ENCODE data around the gene TTBK1.
"Not testable (repeated sequence)": the region's sequence is repeated elsewhere in the genome, so short reads cannot be mapped to it uniquely, and the experiment has no call there.

The TTBK1 gene

DNA sequence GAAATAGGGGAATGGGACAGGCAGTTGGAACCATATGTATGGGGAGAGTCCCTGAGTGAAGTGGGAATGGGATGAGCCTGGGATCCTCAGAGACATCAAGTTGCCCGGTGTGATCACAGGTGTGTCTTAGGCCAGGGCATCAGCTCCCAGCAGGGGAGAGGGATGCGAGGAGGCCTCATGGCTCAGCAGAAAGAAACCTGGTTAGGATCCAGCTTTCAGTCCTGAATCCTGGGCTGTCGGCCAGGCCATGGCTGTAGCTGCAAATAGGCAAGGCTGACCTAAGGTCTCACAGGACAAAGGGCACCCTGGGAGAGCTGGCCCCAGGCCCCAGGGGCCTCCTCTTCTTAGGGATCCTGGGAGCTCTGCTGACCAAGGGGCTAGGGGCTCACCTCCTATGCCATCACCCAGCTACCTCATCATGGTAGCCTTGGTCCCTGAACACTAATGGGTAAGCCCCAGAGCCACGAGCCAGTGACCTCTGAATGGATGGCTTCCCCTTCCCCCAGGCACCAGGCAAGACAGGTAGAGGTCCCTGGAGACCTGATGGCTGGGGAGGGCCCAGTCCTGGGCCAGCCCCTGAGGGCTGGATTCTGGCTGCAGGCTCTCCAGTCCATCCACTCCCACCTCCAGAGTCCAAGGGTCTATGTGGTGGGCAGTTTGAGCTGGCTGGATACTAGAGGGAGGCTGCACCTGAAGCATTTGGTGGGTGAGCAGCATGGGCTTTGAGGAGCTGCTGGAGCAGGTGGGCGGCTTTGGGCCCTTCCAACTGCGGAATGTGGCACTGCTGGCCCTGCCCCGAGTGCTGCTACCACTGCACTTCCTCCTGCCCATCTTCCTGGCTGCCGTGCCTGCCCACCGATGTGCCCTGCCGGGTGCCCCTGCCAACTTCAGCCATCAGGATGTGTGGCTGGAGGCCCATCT is 54.6 kb downstream of the TTBK1 start, which contains the start of gene SLC22A7:
Gene SLC22A7 (plus strand): TSS at position 617 of the 921 bp plus-strand sequence. CDS start 99 bp downstream, at position 716.
- no peak for DNase-seq (ENCODE audit: low read depth)
- TF ChIP-seq, protein P1, sequence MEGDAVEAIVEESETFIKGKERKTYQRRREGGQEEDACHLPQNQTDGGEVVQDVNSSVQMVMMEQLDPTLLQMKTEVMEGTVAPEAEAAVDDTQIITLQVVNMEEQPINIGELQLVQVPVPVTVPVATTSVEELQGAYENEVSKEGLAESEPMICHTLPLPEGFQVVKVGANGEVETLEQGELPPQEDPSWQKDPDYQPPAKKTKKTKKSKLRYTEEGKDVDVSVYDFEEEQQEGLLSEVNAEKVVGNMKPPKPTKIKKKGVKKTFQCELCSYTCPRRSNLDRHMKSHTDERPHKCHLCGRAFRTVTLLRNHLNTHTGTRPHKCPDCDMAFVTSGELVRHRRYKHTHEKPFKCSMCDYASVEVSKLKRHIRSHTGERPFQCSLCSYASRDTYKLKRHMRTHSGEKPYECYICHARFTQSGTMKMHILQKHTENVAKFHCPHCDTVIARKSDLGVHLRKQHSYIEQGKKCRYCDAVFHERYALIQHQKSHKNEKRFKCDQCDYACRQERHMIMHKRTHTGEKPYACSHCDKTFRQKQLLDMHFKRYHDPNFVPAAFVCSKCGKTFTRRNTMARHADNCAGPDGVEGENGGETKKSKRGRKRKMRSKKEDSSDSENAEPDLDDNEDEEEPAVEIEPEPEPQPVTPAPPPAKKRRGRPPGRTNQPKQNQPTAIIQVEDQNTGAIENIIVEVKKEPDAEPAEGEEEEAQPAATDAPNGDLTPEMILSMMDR (IDR thresholded peaks at IDR 0.05; ENCODE audit: insufficient read depth, low read depth, low read length, missing control alignments): no peak
- no peak within 1 kb of the TSS for H3K4me3 ChIP-seq (ENCODE audit: low read length)

DNA sequence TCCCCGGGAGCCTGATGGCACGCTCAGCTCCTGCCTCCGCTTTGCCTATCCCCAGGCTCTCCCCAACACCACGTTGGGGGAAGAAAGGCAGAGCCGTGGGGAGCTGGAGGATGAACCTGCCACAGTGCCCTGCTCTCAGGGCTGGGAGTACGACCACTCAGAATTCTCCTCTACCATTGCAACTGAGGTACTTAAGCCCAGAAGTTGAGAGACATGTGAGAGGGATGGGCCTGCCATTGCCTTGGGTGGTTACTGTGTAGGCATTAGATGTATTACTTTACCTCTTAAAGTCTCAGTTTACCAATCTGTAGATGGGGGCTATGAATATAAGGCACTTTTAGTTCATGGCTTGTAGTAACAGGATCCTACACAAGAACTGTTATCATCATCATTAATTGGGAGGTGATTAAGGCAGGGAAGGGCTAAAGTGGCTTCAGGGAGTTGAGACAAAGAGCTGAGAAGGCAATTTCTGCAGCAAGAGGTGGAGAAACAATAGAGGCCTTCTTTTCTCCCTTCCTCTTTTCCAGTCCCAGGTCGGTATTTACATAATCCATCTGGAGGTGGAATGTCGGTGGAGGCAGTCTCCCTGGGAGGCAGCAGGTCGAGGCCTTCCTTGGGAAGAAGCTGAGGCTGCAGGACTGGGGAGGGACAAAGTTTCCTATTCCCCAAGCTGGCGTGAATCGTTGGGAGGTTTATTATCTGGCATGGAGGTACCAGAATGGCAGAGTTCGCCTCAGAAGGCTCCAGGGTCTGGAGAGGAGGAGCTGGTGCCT is 55.5 kb downstream of the TTBK1 start:
- H3K4me3 ChIP-seq (ENCODE audit: low read length): no peak overlapping the region
- TF ChIP-seq, protein P1 (IDR thresholded peaks at IDR 0.05; ENCODE audit: insufficient read depth, low read depth, low read length, missing control alignments): no peak
- DNase-seq (ENCODE audit: low read depth): no peak

DNA sequence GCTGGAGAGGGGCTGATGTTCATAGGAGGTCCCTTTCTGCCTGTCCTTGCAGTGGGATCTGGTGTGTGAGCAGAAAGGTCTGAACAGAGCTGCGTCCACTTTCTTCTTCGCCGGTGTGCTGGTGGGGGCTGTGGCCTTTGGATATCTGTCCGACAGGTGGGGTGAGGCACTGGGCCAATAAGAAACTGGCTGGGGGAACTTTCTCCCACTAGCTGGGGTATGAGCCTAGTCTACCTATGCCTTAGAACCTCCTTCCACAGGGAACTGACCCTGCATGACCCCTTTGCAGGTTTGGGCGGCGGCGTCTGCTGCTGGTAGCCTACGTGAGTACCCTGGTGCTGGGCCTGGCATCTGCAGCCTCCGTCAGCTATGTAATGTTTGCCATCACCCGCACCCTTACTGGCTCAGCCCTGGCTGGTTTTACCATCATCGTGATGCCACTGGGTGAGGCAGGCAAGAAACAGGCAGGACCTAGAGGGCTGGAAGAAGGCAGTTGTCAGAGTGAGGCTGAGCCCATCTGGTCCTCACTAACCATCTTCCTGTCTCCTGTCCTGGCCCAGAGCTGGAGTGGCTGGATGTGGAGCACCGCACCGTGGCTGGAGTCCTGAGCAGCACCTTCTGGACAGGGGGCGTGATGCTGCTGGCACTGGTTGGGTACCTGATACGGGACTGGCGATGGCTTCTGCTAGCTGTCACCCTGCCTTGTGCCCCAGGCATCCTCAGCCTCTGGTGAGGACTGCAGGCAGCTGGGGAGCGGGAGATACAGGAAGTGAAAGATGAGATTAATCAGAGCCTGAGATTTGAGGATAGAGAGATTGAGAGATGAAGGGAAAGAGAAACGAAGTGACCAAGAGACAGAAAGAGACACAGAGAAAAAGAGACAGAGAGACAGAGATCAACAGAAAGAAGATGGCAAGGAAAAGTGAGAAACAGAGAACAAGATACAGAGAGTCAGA is 56.3 kb downstream of the TTBK1 start:
- H3K4me3 ChIP-seq (ENCODE audit: low read length): no peak overlapping the region
- TF ChIP-seq, protein P1 (IDR thresholded peaks at IDR 0.05; ENCODE audit: insufficient read depth, low read depth, low read length, missing control alignments): no peak
- DNase-seq (ENCODE audit: low read depth): no peak

DNA sequence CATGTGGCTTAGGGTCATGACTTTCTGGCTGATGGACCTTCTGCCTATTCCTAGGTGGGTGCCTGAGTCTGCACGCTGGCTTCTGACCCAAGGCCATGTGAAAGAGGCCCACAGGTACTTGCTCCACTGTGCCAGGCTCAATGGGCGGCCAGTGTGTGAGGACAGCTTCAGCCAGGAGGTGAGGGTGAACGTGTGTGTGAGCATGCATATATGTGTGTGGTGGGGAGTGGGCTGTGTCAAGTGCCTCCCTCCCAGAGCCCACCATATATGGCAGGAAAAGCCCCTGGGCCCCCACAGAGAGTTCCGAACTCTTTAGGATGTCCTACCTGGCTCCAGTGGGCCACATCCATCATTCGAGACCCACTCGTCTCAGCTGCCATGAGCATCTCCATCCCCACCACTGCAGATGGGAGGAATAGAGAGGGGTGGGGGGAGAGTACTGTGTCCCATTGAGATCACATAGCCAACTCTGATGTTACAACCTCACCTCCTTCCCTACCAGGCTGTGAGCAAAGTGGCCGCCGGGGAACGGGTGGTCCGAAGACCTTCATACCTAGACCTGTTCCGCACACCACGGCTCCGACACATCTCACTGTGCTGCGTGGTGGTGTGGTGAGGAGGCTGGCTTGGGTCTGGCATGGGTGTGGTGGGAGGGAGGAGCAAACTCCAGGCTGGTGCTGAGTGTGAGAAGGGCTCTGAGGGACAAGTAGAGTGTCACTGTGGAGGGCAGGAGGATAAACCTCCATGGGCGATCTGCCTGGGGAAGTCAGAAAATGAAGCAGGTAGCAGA is 58.0 kb downstream of the TTBK1 start:
- no peak for DNase-seq (ENCODE audit: low read depth)
- TF ChIP-seq, protein P1 (IDR thresholded peaks at IDR 0.05; ENCODE audit: insufficient read depth, low read depth, low read length, missing control alignments): no peak
- no peak overlapping the region for H3K4me3 ChIP-seq (ENCODE audit: low read length)

DNA sequence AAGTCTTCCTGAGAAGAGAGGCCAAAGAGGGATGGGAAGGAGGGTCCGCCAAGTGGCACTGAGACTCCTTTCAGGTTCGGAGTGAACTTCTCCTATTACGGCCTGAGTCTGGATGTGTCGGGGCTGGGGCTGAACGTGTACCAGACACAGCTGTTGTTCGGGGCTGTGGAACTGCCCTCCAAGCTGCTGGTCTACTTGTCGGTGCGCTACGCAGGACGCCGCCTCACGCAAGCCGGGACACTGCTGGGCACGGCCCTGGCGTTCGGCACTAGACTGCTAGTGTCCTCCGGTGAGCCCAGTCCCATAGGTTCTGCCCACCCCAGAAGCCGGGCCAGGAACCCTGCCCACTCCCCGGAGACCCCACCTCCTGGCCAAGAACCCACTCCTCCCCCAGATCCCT is 58.8 kb downstream of the TTBK1 start:
- DNase-seq (ENCODE audit: low read depth): no peak
- no peak overlapping the region for H3K4me3 ChIP-seq (ENCODE audit: low read length)
- TF ChIP-seq, protein P1 (IDR thresholded peaks at IDR 0.05; ENCODE audit: insufficient read depth, low read depth, low read length, missing control alignments): no peak

DNA sequence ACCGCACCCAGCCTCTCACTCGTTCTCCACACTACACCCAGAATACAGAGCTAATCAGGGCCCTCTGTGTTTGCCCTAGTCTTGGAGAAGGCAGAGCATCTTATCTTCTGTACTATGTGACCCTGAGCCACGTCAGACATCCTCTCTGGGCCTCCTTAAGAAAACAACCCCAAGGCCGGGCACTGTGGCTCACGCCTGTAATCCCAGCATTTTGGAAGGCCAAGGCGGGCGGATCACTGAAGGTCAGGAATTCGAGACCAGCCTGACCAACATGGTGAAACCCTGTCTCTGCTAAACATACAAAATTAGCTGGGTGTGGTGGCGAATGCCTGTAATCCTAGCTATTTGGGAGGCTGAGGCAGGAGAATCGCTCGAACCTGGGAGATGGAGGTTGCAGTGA is 59.7 kb downstream of the TTBK1 start:
- not testable (repeated sequence) for H3K4me3 ChIP-seq (ENCODE audit: low read length); DNase-seq (ENCODE audit: low read depth)

Measured in epithelial cell of esophagus (primary cell).